ENCODE data around the gene PSORS1C2. TPM values are rescaled to one million over a fixed set of nuclear protein-coding genes. Genes with fewer than 3 reads are reported as not detected.
A peak's percentile ranks its signal among the peaks of the same experiment; 100 is the strongest.

Gene PSORS1C2
- total RNA-seq, 1 donor = not detected

- Histone ChIP-seq H3K36me3 (ENCODE audit: insufficient read depth, low read length) (no peaks in the 10 kb centered on the region), H2AFZ (ENCODE audit: low read length) (no peak overlapping the region), H3K27ac (ENCODE audit: low read depth, low read length) (no peak overlapping the region), H3K27me3 (ENCODE audit: insufficient read depth, low read length) (peaks cover 8% of the 10 kb centered on the region), H4K20me1 (ENCODE audit: insufficient read depth, low read length) (no peaks in the 10 kb centered on the region), H3K4me3 (ENCODE audit: insufficient read depth, low read length) (no peak overlapping the region), H3K4me2 (ENCODE audit: insufficient read depth, low read length) (no peak overlapping the region), H3K79me2 (ENCODE audit: insufficient read depth, low read length) (no peaks in the 10 kb centered on the region), H3K4me1 (ENCODE audit: insufficient read depth, low read length) (peaks cover 18% of the 10 kb centered on the region), H3K9me3 (ENCODE audit: low read depth, low read length) (no peaks in the 10 kb centered on the region)
- TF ChIP-seq CTCF (IDR thresholded peaks at IDR 0.05; ENCODE audit: extremely low read depth, low read depth, low read length) = no peak
- peak; percentile 38 for DNase-seq (ENCODE audit: insufficient read length, low spot score, missing footprints)
Observed at GRCh38 chr6:31115941-31116560, 22.8 kb downstream of the PSORS1C2 start.

- peak overlapping the region; percentile 49 for H2AFZ ChIP-seq (ENCODE audit: low read length)
- no peak for TF ChIP-seq CTCF (IDR thresholded peaks at IDR 0.05; ENCODE audit: extremely low read depth, low read depth, low read length)
- H3K36me3 ChIP-seq (ENCODE audit: insufficient read depth, low read length) = no peaks in the 10 kb centered on the region
- H3K27ac ChIP-seq (ENCODE audit: low read depth, low read length) = peak overlapping the region; percentile 43
- peak overlapping the region; percentile 64 for H3K4me2 ChIP-seq (ENCODE audit: insufficient read depth, low read length)
- peaks cover 16% of the 10 kb centered on the region for H3K27me3 ChIP-seq (ENCODE audit: insufficient read depth, low read length)
- H3K79me2 ChIP-seq (ENCODE audit: insufficient read depth, low read length) = no peaks in the 10 kb centered on the region
- peak; percentile 52 for DNase-seq (ENCODE audit: insufficient read length, low spot score, missing footprints)
- H3K9me3 ChIP-seq (ENCODE audit: low read depth, low read length) = no peaks in the 10 kb centered on the region
- peaks cover 18% of the 10 kb centered on the region for H3K4me1 ChIP-seq (ENCODE audit: insufficient read depth, low read length)
- H3K4me3 ChIP-seq (ENCODE audit: insufficient read depth, low read length) = peak overlapping the region; percentile 51
- no peaks in the 10 kb centered on the region for H4K20me1 ChIP-seq (ENCODE audit: insufficient read depth, low read length)
Observed at GRCh38 chr6:31114970-31115849, 23.7 kb downstream of the PSORS1C2 start.

- peak within 1 kb of the TSS; percentile 64 for H3K4me2 ChIP-seq (ENCODE audit: insufficient read depth, low read length)
- H3K27me3 ChIP-seq (ENCODE audit: insufficient read depth, low read length) = peaks cover 23% of the 10 kb centered on the region
- TF ChIP-seq CTCF (IDR thresholded peaks at IDR 0.05; ENCODE audit: extremely low read depth, low read depth, low read length) = no peak
- peak within 1 kb of the TSS; percentile 43 for H3K27ac ChIP-seq (ENCODE audit: low read depth, low read length)
- DNase-seq (ENCODE audit: insufficient read length, low spot score, missing footprints) = peak; percentile 97
- H3K4me1 ChIP-seq (ENCODE audit: insufficient read depth, low read length) = peaks cover 18% of the 10 kb centered on the region
- H4K20me1 ChIP-seq (ENCODE audit: insufficient read depth, low read length) = no peaks in the 10 kb centered on the region
- H3K36me3 ChIP-seq (ENCODE audit: insufficient read depth, low read length) = no peaks in the 10 kb centered on the region
- H3K4me3 ChIP-seq (ENCODE audit: insufficient read depth, low read length) = peak within 1 kb of the TSS; percentile 51
- no peaks in the 10 kb centered on the region for H3K9me3 ChIP-seq (ENCODE audit: low read depth, low read length)
- H3K79me2 ChIP-seq (ENCODE audit: insufficient read depth, low read length) = no peaks in the 10 kb centered on the region
- peak within 1 kb of the TSS; percentile 49 for H2AFZ ChIP-seq (ENCODE audit: low read length)
Observed at GRCh38 chr6:31114541-31114878, 24.4 kb downstream of the PSORS1C2 start, which contains the start of gene PSORS1C1. Gene PSORS1C1, plus strand, starts transcription at chr6:31114800. Its CDS starts 14,833 bp downstream, at chr6:31129633.
